SHP77 treated with DMSO at 0.1 percent for 48 hours (cell line): Measurements from ENCODE around the gene MYO16.
A peak's percentile ranks its signal among the peaks of the same experiment; 100 is the strongest.

Experiments
- DNase-seq: peaks from one replicate; lab custom pipeline; 2025; lab: John Stamatoyannopoulos, UW

MYO16 gene

DNA sequence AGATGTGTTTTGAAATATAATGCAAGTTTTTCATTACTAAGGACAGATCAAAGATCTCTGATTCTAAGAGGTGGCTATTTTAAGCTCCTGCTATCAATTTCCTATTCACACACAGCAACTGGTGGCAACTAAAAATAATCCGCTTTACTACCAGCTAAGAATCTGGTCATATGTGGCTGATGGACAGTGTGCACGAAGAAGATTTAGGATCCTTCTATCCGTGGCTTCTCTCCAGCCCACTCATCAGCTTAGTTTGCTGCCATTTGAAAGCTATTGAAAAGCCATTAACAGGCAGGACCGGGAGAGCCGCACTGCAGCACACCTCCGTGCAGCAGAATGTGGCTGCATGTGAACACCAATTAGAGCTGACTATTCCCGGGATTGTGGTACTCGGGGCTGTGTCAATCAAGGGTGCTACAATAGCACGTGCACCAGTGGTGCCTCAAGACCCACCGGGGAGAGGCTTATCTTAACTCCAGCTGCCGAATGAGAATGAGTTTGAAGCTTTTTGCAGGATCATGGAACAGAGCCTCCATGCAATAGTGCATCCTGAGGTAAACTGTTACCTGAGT lies at the start of gene MYO16:
Gene MYO16 (plus strand): TSS at position 431 of the 572 bp plus-strand sequence. CDS start 234 bp downstream, outside the sequence.
- no peak for DNase-seq

GRCh38 chr13:108586826-108587225 lies 42.6 kb upstream of the MYO16 start:
- no peak for DNase-seq

DNA sequence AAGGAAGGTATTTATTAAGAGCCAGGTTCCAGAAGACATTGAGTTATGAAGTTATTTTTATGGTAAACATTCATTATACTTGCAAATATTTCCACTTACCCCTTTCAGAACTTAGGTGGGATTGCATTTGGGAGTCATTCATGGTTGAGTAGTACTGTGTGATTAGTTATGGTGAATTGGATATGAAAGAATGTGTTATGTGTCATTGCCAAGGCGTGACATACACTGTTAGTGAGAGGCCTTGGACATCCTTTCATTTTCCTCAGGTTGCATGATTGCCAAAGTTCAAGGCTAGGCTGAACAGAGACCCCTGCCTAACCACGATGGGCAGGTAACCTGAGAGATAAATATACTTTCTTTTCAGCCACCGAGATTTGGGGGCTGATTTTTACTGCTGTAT lies 40.9 kb upstream of the MYO16 start:
- no peak for DNase-seq

GRCh38 chr13:108594153-108594552 lies 35.3 kb upstream of the MYO16 start:
- DNase-seq = no peak

- no peak for DNase-seq
These were observed 33.8 kb upstream of the MYO16 start for GRCh38 chr13:108595436-108596274.

DNA sequence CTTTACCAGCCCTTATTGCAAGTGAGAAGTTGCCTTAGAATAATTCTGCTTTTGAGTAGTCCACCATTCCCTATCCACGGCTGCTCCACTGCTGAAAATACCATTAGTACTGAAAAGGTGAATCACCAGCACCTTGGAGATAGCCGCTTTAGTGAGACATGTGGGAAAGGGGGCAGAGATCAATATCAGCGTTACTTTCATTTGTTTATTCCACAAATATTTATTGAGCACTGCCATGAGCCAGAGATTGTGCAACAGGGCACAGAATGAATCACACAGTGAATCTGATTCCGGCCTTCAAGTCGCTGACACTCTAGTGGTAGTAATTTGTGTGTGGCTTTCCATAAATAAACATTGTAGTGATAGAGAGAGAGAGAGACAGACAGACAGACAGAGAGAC lies 31.5 kb upstream of the MYO16 start:
- DNase-seq = no peak

DNA sequence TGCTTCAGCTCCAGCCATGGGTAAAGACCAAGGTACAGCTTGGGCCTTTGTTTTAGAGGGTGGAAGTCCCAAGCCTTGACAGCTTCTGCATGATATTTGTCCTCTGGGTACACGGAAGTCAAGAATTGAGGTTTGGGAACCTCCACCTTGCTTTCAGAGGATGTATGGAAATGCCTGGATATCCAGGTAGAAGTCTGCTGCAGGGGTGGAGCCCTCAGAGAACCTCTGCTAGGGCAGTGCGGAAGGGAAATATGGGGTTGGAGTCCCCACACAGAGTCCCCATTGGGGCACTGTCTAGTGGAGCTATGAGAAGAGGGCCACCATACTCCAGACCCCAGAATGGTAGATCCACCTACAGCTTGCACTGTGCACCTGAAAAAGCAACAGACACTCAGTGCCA lies 23.0 kb upstream of the MYO16 start:
- no peak for DNase-seq

DNA sequence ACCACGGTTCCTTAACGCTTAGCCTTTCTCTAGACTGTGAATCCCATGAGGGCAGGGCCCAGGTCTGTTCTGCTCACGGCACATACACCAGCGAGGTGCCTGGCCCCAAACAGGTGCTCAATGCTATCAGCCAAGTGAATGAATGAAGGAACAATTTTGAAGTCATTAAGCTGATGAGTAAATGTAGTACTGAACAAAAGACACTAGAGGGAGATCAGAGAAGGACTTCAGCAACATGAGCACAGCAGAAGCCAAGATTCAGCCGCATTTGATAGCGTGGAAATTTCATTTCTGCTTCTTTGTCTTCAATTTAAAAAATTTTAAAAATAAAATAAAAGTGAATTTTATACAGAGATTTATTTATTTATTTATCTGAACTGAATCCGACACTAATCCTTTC lies 20.1 kb upstream of the MYO16 start:
- peak; percentile 34 for DNase-seq

DNA sequence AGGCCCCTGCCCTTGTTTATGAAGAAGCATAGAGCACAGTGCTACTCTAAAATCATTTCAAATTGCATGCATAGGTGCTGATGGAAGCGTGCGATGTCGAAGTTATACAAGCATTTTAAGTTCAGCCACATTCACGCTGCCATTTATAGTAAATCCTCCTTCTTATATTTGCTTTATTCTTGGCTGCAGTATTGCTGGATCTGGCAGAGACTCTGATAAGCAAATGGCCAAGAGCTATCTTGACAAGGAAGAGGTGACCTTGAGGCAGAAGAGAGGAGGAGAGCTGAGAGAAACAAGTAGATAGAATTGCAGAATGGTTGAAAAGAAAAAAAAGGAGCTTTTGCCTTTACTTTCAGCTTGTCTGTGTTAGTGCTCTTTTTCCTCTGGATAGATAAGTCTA lies 18.9 kb upstream of the MYO16 start:
- no peak for DNase-seq

DNA sequence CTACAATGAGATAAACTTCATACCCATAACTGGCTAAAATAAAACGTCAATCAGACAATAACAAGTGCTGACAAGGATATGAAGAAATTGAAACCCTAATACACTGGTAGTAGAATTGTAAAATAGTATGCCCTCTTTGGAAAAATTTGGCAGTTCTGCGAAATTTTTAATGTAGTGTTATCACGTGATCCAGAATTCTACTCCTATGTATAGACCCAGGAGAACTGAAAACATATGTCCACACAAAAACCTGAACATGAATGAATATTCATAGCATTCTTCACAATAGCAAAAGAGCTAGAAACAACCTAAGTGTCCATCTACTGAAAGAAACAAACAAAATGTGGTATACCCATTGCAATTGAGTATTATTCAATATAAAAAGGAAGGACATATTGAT lies 14.2 kb upstream of the MYO16 start:
- no peak for DNase-seq

DNA sequence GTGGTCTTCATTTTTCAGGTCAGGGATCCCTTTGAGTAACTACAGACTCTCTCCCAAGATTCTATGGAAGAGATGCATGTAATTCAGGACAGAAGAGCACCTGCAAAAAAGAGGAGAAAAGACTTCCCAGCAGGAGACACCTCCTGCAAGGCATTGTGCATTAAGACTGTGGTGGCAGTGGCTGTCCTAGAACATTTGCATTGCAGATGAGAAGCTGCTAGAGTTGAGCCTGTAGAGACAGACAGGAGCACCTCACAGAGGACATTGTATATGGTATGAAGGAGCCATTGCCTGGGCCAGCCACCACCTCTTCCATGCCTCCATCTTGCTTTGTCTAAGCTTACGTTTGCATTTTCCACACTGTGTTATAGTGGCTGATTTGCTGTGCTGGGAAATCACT lies 11.2 kb upstream of the MYO16 start:
- DNase-seq = no peak

DNA sequence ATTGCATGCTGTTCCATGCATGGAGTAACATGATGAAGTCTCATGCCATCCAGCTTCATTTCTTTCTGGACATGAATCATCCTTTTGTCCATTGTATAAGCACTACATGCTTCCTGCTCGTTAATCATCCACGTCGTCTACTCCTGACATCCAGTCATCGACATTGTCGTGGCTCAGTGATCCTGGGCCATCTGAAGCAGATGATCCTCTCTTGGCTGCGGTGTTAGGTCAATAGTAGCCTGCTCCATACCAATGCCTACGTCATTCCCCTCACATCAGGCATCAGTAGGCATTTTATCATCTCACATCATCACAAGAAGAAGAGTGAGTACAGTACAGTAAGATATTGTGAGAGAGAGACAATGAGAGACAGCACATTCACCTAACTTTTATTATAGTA lies 7.9 kb upstream of the MYO16 start:
- DNase-seq = peak; percentile 39

DNA sequence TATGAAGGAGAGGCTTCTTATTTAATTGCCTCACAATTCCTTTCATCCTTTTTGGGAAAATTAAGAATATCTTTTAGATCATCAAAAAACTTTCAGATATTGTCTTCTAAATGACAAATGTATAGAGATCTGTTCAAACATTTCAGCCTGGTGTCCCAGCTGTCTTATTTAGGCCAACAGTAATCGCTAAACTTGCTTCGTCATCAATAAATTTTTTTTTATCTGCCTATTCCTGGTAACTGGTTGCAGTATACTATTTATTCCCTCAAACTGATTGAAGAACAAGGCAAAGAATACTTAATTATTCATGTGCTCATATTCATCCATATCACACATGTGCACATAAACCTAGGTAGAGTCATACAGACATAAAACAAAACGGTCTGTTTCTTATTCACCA lies 5.3 kb upstream of the MYO16 start:
- DNase-seq = no peak

DNA sequence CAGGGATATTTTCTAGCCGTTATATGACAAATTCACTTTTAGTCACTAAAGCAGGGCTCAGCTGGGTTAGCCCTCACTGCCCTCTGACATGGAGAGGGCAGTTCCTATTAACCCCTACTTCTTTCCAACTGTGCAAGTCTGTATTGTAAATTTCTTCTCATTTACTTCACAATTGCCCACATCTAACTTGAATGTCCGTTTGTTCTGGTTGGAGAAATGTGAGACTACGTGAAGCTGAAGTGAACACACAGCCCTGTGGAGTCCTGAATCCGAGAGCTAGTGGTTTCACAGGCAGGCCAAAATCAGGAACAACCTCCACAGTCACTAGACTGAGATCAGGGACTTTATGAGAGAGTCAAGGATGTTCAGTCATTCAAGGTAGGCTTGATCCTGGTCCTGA lies 4.4 kb upstream of the MYO16 start:
- no peak for DNase-seq

DNA sequence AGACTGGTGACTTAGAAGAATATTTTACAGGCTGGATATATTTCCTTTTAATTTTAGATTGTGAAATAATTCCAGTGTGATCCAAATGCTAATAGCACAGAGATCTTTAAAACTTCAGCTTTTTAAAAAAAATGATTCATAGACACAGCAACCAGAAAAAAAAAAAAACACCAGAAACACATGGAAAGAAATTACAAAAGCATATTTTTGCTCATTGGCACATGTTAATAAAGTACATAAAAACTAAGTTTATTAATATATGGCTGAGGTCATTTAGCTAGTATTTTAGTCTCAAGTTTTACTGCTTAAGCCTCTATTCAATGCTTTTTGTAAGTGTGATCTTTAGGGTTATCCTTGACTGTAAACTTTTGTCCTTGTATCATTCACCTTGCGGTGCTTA lies 577 bp downstream of the MYO16 start:
- DNase-seq = no peak

- DNase-seq = no peak
These were observed 3.3 kb downstream of the MYO16 start for GRCh38 chr13:108632649-108633167.

GRCh38 chr13:108638901-108639300 lies 9.5 kb downstream of the MYO16 start:
- no peak for DNase-seq

- no peak for DNase-seq
These were observed 14.4 kb downstream of the MYO16 start for GRCh38 chr13:108643646-108644353.

DNA sequence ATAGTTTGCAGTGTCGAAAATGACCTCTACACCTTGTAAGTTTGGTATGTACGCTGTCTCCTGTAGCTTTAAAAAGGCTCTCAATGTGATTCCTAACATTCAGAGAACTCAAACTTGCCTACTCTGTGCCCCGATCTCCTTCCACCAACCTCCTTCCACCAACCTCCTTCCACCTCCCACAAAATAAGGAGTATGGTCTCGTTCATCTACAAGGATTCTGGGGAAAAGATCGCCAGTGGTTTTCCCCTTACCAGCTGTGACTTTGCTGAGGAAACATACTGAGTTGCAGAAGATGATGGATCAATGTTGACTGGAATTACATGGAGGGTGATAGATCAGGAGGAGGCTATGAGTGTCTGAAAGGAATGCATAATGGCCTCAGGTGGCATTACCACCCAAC lies 16.0 kb downstream of the MYO16 start:
- DNase-seq = no peak

- no peak for DNase-seq
These were observed 20.9 kb downstream of the MYO16 start for GRCh38 chr13:108650271-108650670.

- no peak for DNase-seq
These were observed 27.3 kb downstream of the MYO16 start for GRCh38 chr13:108656742-108657141.

- no peak for DNase-seq
These were observed 28.1 kb downstream of the MYO16 start for GRCh38 chr13:108657519-108657918.

GRCh38 chr13:108662528-108662927 lies 33.1 kb downstream of the MYO16 start:
- no peak for DNase-seq
